Measurements from ENCODE around the gene HS6ST2. TPM values are rescaled to one million over a fixed set of nuclear protein-coding genes. Genes with fewer than 3 reads are reported as not detected.

The HS6ST2 gene
- total and polyA plus RNA-seq, 10 of the 15 experiments (the other 5 are each of a cell fraction or from before 2014, with no cell fraction given), result not detected

GRCh38 chrX:132967049-132967448 is 8.6 kb upstream of the HS6ST2 start:
- no peak overlapping the region for H2AFZ ChIP-seq (ENCODE audit: control insufficient read depth, low read depth, low read length)
- no peak overlapping the region for H3K4me3 ChIP-seq
- H3K27ac ChIP-seq (ENCODE audit: control insufficient read depth, insufficient read depth), result no peak overlapping the region
- FAIRE-seq (no peak), DNase-seq (ENCODE audit: low read depth, low spot score) (no peak), ATAC-seq (no peak)
- intact Hi-C loops (cut with micrococcal nuclease; ENCODE audit: unreplicated experiment) (no loop called here), in situ Hi-C loops (cut with MboI) (no loop called here)
- H3K27me3 ChIP-seq (replicated peaks in 1 of 2; ENCODE audit: control insufficient read depth in 2 of 2, insufficient read depth in 2 of 2, low read length in 1 of 2), result no peaks in the 10 kb centered on the region
- H3K79me2 ChIP-seq (ENCODE audit: control insufficient read depth, insufficient read depth, low read length), result no peaks in the 10 kb centered on the region
- SMC1A ChIA-PET (ENCODE audit: uncharacterized antibody, unreplicated experiment), result no interaction called here
- RAD21 ChIA-PET (ENCODE audit: unreplicated experiment), result no interaction called here
- no peaks in the 10 kb centered on the region for H3K4me1 ChIP-seq (ENCODE audit: control insufficient read depth, insufficient read depth, low read length)
- CTCF ChIA-PET, result no interaction called here
- no peaks in the 10 kb centered on the region for H3K36me3 ChIP-seq (ENCODE audit: control insufficient read depth in 2 of 2, insufficient read depth in 2 of 2, low read length in 1 of 2)
- no peaks in the 10 kb centered on the region for H3K9me3 ChIP-seq (replicated peaks; ENCODE audit: control insufficient read depth, insufficient read depth, low read length)
- H3K9ac ChIP-seq (ENCODE audit: control insufficient read depth, insufficient read depth, low read length), result no peak overlapping the region
- 15% methylated on average over 3 of the region's 3 CpGs for WGBS (ENCODE audit: insufficient coverage, insufficient replicate concordance, low lambda C conversion rate, missing lambda C conversion rate)
- POLR2A ChIA-PET, result no interaction called here
- no peak overlapping the region for H3K4me2 ChIP-seq (ENCODE audit: control insufficient read depth, insufficient read depth)
- H4K20me1 ChIP-seq (ENCODE audit: control insufficient read depth, insufficient read depth), result no peaks in the 10 kb centered on the region
- no TSS peak for BruUV-seq (replicated peaks)
- TF ChIP-seq IKZF1 (conservative IDR thresholded peaks at IDR 0.05) (no peak), YBX1 (IDR thresholded peaks at IDR 0.05) (no peak), CREB1 (IDR thresholded peaks at IDR 0.05; ENCODE audit: low read depth) (no peak), ZNF592 (IDR thresholded peaks at IDR 0.05) (no peak), ZNF384 (IDR thresholded peaks at IDR 0.05; ENCODE audit: borderline replicate concordance, low read depth, low read length) (no peak), ASH2L (IDR thresholded peaks at IDR 0.05; ENCODE audit: borderline replicate concordance, low read depth) (no peak), ZSCAN29 (IDR thresholded peaks at IDR 0.05) (no peak), CEBPB (IDR thresholded peaks at IDR 0.05; ENCODE audit: borderline replicate concordance in 1 of 2, low read depth in 2 of 2, low read length in 2 of 2) (no peak), ZBED1 (IDR thresholded peaks at IDR 0.05; ENCODE audit: borderline replicate concordance) (no peak)
- TF ChIP-seq, protein P1, sequence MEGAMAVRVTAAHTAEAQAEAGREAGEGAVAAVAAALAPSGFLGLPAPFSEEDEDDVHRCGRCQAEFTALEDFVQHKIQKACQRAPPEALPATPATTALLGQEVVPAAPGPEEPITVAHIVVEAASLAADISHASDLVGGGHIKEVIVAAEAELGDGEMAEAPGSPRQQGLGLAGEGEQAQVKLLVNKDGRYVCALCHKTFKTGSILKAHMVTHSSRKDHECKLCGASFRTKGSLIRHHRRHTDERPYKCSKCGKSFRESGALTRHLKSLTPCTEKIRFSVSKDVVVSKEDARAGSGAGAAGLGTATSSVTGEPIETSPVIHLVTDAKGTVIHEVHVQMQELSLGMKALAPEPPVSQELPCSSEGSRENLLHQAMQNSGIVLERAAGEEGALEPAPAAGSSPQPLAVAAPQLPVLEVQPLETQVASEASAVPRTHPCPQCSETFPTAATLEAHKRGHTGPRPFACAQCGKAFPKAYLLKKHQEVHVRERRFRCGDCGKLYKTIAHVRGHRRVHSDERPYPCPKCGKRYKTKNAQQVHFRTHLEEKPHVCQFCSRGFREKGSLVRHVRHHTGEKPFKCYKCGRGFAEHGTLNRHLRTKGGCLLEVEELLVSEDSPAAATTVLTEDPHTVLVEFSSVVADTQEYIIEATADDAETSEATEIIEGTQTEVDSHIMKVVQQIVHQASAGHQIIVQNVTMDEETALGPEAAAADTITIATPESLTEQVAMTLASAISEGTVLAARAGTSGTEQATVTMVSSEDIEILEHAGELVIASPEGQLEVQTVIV (IDR thresholded peaks at IDR 0.05; ENCODE audit: borderline replicate concordance, partially characterized antibody), result no peak
- TF ChIP-seq, protein P2, sequence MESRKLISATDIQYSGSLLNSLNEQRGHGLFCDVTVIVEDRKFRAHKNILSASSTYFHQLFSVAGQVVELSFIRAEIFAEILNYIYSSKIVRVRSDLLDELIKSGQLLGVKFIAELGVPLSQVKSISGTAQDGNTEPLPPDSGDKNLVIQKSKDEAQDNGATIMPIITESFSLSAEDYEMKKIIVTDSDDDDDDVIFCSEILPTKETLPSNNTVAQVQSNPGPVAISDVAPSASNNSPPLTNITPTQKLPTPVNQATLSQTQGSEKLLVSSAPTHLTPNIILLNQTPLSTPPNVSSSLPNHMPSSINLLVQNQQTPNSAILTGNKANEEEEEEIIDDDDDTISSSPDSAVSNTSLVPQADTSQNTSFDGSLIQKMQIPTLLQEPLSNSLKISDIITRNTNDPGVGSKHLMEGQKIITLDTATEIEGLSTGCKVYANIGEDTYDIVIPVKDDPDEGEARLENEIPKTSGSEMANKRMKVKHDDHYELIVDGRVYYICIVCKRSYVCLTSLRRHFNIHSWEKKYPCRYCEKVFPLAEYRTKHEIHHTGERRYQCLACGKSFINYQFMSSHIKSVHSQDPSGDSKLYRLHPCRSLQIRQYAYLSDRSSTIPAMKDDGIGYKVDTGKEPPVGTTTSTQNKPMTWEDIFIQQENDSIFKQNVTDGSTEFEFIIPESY (IDR thresholded peaks at IDR 0.05), result no peak
- TF ChIP-seq, protein P3, sequence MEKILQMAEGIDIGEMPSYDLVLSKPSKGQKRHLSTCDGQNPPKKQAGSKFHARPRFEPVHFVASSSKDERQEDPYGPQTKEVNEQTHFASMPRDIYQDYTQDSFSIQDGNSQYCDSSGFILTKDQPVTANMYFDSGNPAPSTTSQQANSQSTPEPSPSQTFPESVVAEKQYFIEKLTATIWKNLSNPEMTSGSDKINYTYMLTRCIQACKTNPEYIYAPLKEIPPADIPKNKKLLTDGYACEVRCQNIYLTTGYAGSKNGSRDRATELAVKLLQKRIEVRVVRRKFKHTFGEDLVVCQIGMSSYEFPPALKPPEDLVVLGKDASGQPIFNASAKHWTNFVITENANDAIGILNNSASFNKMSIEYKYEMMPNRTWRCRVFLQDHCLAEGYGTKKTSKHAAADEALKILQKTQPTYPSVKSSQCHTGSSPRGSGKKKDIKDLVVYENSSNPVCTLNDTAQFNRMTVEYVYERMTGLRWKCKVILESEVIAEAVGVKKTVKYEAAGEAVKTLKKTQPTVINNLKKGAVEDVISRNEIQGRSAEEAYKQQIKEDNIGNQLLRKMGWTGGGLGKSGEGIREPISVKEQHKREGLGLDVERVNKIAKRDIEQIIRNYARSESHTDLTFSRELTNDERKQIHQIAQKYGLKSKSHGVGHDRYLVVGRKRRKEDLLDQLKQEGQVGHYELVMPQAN (conservative IDR thresholded peaks at IDR 0.05), result no peak
- TF ChIP-seq, protein P4, sequence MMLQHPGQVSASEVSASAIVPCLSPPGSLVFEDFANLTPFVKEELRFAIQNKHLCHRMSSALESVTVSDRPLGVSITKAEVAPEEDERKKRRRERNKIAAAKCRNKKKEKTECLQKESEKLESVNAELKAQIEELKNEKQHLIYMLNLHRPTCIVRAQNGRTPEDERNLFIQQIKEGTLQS (IDR thresholded peaks at IDR 0.05; ENCODE audit: borderline replicate concordance, extremely low read depth, low read depth, low read length), result no peak

Data from GM12878 (cell line).